Stimulated activated CD4-positive, alpha-beta T cell treated with anti-CD3 and anti-CD28 coated beads, Interleukin-2, amount 100 ng/mL, for 48 hours (primary cell): ENCODE results near the gene DAGLA.
A peak's percentile ranks its signal among the peaks of the same experiment; 100 is the strongest.

Source experiments
- DNase-seq, 2 donors: peaks; one replicate each; pipeline ENCODE4 v3.0.0-alpha.2; 2020

DAGLA gene

DNA sequence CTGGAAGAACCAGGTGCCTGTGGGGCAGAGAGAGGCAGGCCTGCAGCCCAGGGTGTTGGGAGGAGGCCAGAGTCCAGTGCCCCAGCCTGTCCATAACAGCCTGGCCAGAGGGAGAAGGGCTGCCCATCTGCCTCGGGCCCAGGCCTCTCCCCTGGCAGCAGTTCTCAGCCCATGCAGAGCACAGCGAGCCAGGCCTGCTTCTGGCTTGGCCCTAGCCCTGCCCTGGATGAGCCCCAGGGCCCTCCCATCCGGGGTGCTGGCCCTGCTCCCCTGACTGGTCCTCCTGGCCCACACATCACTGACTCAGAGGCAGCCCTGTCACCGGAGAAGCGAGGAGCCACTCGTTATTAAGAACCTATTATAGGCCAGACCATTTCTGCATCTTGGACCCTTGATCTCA lies 52.5 kb downstream of the DAGLA start:
- no peak for DNase-seq

DNA sequence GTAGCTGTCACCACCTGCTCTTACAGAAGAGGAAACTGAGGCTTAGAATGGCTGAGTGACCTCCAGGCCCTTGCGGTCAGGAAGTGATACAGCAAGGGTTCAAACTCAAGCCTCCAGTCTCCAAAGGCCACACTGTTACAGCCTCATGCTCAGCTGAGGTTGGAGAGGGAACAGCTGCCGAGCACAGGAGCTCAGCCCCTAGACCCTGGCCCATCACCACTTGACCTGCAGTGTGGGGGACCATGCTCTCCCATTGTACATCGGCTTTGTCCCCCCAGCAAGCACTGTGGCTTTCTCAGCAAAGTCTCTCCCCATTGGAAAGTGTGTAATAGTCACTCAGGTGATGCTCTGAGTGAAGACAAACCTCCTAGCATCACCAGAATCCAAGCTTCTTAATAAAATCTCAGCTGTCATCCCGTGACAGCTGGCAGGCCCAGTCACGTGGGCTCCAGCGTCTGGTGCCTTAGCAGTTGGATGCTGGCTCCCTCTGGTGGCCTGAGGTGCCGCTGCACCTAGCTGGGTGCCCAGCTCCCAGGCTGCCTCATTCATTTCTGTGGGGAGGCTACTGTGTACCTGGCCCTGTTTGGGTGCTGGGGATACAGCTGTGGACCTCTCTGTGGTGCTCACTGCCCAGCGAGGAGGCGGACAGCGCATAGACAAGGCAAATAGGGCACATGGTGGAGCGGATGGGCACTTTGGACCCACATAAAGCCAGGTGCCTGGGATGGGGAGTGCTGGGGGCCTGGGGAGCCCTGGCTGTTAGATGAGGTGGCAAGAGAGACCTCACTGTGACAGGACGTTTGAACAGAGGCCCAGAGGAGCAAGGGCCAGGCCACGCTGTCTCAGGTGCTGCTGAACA lies 53.2 kb downstream of the DAGLA start:
- peak; percentile 78 to 80 for DNase-seq

DNA sequence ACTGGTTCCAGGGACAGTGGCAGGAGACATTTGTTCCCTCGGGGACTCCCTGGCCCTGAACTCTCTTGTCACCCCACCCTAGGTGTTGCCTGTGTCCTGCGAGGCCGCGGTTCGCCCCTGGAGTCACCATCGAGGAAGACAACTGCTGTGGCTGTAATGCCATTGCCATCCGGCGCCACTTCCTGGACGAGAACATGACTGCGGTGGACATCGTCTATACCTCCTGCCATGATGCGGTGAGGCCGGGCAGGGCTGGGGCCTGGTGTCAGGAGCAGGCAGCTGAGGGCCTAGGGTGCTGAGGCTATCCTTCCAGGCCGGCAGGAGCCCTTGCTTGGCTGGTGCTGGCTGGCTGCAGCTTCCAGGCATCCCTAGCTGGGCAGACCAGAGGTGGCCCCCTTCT lies 54.6 kb downstream of the DAGLA start:
- no peak for DNase-seq

DNA sequence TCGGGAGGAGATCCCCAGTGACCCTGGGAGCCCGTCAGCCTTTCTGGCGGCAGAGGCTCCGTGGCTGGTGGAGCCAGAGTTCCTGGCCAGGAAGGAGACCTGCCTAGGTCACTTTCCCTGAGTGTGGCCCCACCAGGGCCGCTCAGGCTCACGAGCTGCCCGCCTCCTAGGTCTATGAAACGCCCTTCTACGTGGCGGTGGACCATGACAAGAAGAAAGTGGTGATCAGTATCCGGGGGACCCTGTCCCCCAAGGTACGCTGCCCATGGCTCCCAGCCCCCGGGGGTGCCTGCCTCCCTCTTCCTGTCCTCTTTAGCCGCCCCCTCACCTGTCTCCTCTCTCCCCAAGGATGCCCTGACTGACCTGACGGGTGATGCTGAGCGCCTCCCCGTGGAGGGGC lies 55.2 kb downstream of the DAGLA start:
- DNase-seq, result no peak

DNA sequence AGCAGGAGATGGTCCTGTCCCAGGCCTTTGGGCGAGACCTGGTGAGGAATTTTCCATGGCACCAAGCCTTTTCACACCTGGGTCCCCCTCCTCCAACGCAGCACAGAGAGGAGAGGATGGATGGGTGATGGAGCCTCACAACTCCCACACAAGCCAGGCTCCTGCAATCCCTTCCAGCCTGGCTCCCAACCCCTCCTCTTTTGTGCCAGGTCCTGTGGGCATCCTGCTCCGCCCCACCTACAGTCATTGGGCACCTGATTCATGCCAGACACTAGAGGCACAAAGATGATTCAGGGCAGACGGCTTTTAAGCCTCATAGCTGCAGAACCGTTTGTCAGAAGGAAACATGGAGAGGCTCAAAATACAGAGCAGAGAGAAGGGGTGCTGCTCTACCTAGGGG lies 56.1 kb downstream of the DAGLA start:
- DNase-seq, result no peak

DNA sequence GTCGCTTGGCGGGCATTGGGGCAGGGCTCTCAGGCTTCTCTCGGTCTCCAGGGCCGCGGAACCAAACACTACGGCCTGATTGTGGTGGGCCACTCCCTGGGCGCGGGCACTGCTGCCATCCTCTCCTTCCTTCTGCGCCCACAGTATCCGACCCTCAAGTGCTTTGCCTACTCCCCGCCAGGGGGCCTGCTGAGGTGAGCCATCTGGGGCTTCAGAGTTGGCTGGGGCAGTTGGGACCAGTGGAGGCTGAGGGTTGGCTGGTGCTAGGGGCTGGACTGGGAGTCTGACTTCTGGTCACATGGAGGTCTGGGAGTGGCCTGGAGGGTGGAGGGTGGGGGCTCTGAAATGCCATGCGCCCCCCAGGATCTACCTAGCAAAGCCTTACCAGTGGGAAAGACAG lies 56.9 kb downstream of the DAGLA start:
- DNase-seq, result no peak

DNA sequence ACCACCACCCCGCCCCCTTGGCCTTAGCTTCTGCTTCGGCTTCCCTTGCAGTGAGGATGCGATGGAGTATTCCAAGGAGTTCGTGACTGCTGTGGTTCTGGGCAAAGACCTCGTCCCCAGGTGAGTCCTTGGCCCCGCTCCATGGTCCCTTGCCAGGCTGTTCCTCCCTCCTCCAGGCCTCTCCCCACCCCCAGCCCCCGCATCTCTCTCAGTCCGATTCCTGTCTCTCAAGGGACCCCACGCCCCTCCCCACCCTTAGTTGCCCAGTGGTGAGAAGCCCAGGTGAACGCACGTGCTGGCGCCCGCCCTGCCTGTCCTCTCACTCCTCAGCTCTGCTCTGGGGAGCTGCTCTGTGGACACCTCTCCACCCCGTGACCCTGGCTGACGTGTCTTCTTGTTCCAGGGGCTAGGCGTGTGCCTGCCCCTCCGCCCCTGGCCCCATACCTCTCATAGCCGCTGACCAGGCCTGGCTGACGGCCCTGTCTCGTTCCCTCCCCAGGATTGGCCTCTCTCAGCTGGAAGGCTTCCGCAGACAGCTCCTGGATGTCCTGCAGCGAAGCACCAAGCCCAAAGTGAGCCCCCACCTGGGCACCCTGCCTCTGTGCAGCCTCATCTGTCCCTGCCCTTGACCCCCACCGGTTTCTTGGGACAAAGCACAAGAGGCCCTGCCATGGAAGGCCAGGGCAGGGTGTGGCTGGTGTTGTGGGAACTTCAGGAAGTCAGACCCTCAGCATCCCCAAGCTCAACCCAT lies 57.6 kb downstream of the DAGLA start:
- no peak for DNase-seq

DNA sequence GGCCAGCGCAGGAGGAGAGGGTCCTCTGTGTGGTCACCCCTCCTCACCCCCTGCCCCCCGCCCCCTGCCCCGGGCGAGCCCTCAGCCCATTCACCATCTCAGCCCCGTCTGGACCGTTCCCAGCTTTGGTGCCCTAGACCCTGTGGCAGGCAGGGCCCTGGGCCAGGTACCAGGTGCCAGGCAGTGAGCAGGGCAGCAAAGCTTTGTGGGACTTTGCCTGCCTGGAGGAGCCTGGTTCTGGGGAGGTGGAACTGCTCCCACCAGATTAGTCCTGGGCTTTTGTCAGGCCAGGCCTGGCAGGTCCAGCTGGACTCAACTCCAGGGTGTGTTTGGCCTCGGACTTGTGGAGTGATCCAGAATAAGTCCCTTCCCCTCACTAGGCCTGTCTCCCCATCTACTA lies 58.6 kb downstream of the DAGLA start:
- no peak for DNase-seq

DNA sequence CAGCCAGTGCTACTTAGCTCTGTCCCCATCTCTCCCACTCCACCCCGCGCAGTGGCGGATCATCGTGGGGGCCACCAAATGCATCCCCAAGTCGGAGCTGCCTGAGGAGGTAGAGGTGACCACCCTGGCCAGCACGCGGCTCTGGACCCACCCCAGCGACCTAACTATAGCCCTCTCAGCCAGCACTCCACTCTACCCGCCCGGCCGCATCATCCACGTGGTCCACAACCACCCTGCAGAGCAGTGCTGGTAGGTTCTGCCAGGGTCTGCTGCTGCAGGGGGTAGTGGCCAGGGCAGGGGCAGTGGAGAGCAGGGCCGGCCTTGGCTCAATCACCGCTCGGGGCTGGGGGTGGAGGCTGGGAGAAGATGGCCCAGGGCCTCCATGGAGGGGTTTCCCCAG lies 59.2 kb downstream of the DAGLA start:
- no peak for DNase-seq

DNA sequence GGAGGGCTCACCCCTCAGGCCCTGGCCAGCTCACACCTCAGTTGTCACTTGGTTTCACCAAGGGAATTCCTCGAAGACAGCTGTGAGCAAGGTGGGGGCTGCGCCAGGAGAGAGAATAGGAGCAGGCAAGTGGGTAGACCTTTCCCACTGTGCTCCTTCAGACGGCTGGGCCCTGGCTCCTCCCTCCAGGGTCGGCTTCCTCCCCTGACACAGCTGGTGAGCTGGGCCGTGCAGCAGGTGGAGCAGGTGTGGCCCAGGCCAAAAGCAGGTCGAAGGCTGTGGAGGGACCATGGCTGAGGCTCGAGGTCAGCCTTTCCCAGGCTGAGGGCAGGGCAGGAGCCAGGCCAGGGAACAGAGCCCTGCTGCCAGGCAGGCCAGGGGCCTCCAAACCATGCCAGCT lies 59.8 kb downstream of the DAGLA start:
- DNase-seq, result no peak

DNA sequence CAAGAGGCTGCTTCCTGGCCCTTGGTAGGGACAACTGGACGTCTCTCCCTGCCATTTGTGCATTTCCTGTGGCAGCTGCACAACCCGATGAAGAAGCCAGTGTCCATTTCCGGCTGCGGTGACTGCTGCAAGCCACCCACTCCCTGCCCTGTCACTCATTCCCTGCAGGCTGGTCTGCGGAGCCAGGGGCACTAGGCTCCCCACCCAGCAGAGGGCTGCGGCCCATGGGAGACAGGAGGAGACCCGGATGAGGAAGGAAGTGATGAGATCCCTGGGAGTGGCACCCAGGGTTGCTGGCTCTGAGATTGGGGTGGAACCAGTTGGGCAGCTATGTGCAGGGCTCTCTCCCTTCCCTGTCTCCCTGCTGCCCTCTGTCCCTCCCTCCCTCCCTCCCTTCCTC lies 62.2 kb downstream of the DAGLA start:
- no peak for DNase-seq

DNA sequence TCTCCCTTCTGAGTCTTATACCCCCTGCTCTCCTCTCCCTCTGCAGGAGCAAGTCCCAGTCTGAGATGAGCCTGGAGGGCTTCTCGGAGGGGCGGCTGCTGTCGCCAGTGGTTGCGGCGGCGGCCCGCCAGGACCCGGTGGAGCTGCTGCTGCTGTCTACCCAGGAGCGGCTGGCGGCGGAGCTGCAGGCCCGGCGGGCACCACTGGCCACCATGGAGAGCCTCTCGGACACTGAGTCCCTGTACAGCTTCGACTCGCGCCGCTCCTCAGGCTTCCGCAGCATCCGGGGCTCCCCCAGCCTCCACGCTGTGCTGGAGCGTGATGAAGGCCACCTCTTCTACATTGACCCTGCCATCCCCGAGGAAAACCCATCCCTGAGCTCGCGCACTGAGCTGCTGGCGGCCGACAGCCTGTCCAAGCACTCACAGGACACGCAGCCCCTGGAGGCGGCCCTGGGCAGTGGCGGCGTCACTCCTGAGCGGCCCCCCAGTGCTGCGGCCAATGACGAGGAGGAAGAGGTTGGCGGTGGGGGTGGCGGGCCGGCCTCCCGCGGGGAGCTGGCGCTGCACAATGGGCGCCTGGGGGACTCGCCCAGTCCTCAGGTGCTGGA lies 63.4 kb downstream of the DAGLA start:
- DNase-seq, result no peak

DNA sequence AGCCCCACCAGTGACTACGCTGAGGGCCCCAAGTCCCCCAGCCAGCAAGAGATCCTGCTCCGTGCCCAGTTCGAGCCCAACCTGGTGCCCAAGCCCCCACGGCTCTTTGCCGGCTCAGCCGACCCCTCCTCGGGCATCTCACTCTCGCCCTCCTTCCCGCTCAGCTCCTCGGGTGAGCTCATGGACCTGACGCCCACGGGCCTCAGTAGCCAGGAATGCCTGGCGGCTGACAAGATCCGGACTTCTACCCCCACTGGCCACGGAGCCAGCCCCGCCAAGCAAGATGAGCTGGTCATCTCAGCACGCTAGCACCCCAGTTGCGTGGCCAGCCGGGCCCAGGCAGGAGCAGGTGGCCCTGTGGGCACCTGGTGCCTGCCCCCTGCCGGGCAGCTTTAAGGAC lies 64.0 kb downstream of the DAGLA start:
- no peak for DNase-seq

DNA sequence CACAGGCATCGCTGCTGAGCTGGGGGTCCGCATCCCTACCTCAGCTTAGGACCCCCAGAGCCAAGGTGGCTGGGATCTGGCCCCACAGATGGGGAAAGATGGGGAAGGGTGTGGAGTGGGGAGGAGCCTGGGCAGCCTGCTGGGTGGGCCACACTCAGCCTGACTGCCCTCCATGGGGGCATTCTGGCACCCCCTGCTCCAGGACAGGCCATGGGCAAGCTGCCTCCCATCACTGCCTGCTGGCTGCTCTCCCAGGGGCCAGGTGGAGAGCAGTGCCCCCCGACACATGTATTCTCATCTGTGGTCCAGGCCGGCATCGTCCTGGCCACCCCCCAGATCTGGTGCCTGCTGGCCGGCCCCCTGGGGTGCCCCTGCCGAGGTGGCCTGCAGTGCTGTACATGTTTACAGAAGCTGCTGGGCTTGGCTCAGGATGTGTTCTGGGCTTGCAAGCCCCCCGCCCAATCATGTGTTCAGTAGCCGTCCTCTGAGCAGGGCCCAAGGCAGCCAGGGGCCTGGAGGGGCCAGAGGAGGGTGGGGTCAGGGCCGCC lies 64.5 kb downstream of the DAGLA start:
- DNase-seq, result no peak

DNA sequence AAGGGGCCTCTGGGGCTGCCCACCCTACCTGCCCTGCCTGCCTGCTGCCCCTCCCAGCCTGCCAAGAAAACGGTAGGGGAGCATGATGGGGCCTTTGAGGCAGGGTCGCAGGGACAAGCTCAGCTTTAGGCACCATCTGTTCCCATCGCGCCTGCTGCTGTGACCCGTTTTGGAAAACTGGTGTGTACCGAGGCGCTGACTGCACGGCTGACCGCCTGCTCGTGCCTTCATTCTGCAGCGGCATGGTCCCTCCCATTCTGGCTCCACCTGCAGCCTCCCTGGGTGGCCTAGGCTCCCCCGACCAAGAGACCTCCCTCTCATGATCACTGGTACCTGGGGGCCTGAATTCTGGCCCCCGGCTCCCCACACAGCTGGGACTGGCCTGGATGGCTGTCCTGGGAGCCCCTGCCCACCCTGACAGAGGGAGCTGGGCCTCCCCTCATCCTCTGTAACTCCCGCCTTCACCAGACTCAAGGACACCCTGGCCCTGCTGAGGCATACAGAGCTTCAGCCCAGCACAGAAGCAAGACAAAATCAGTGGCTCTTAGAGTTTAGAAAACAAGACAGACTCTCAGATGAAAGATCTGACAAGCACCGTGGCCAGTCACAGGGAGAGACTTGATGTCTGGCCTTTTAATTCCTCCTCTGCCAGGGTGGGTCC lies 65.7 kb downstream of the DAGLA start:
- DNase-seq, result no peak

DNA sequence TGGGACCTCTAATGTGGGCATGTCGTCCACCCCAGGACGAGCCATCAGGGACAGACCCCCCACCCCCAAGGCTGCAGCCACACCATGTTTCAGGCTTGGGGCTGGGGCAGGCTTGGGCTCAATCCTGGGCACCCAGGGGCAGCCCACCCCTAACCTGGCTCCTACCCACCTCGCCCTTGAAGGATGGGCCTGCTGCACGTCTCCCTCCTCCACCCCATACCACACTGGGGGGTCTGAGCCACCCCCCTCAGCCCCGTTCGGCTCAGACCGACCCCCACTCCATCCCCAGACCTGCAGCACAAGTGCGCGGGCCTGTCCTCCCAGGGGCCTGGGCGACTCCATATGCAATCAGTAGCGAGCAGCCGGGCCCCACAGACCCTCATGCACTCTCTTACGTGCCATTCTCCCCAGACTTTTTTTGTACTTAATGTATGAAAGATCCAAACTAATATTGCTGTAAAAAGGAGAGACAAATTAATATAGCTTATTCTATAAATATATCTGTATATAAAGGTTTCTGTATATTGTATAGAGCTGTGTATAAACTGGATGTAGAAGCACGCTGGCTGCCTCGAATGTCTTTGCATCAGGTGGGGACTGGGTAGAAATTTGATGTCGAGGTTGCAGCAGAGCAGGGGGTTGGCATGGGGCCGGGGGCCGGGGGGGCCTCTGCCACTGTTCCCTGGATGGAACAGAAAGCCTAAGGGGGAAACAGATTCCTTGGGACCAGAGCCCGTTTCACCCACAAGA lies 66.4 kb downstream of the DAGLA start:
- DNase-seq, result no peak

DNA sequence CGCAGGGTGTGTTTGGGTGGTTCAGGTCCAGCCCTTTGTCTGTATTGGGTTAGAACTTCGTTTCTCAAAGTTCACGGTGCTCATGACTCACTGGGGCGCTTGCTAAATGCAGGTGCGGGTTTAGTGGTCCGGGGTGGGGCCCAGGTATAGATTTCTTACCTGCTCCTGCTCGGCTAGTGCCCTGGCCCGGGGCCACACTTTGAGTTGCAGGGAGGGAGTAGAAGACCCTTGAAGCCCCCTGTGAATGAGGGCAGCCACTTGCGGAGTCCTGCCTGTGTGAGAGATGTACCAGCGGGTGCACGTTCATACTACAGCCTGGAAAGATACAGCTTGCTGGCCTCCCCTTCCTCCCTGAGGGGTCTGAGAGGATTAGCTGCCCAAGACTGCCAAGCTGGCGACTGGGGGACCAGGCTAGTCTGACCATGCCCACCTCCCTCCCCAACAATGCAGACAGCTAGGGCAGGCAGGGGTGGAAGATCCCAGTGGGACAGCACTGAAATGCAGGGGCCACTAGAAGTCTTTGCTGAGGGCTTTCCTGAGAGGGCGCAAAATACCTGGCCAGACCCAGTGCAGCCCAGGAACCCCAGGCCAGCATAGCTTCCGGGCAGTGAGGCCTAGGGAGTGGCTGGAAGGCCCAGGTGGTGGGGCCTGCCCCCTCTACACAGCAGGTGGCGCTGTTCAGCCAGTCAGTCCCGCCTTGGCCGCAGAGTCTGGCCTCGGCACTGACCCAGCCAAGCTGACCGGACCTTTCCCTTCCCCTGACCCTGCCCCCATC lies 67.2 kb downstream of the DAGLA start:
- DNase-seq, result peak; percentile 39 to 48

DNA sequence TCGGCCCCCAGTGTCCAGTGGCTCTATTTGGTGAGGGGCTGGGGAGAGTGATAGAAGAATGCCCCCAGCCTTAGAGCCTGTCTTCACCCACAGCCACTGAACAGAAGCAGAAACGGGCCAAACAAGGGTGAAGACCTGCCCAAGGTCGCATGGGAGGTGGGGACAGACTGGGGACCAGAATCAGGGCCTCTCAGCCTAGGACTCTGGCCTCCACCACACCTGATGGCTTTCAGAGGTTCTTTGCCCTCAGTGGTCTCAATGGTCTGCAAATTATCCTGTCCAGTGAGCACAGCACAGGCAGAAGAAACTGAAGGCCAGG lies 67.7 kb downstream of the DAGLA start:
- no peak for DNase-seq

DNA sequence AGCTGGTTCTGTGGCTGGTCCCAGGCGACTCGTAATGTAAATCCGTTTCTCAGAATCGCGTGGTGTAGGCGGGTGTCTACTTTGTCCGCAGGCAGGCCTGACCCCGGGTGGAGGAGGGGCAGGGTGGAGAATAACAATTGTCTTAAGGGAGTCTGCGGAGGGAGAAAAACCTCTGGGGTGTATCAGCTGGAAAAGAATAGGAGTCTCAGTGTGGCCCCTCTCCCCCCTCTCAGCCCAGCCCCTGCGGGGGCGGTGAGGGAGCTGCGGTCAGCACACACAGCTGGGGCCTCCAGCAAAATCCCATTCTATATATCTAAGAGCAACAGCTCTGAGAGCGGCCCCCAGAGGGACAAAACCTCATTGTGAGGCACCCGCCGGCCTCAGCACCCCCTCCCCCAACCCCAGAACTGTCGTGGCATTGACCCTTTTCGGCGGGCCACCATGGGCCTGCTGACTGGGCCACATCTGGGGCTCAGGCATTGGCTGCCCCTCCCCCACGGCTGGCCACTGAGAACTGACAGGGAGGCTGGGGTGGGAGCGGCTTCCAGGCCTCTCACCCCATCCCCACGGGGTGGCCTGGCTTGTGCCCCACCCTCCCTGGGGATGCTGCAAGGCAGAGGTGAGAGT lies 69.5 kb downstream of the DAGLA start:
- no peak for DNase-seq

DNA sequence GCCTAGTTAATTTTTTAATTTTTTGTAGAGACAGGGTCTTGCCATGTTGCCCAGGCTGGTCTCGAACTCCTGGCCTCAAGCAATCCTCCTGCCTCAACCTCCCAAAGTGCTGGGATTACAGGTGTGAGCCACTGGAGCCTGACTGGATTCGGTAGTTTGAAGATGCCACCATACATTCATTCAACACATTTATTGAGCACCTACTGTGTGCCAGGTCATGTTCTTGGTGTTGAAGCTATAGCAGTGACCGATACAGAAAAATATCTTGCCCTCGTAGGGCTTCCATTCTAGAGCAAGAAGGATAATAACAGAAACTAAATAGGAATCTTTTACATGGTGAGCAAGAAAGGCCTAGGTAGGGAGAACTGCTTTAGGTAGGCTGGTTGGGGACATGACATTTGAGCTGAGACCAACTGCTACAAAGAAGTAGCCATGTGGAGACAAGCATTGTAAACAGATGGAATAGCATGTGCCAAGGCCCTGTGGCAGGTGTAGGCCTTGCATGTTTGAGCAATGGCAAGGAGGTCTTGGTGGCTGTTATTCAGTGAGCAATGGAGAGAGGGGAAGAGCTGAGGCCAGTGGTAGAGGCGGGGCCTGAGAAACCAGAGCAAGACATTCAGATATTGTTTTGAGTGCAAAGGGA lies 70.6 kb downstream of the DAGLA start:
- no peak for DNase-seq

DNA sequence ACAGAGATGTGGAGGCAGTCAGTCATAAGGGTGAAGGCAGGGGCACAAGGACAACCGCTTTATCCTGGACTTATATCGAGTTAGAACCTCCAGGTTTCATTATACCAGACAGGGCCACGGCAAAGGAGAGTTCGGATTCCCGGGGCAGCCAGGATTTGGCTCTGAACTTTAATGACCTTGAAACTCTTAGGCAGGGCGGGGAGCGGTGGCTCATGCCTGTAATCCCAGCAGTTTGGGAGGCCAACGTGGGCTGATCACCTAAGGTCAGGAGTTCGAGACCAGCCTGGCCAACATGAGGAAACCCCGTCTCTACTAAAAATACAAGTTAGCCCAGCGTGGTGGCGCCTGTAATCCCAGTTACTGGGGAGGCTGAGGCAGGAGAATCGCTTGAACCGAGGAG lies 71.2 kb downstream of the DAGLA start:
- no peak for DNase-seq
